ENCODE data around the gene VAT1. TPM values are rescaled to one million over a fixed set of nuclear protein-coding genes. Genes with fewer than 3 reads are reported as not detected.
A peak's percentile ranks its signal among the peaks of the same experiment; 100 is the strongest.

VAT1 gene
- total RNA-seq, 1 experiment from 2014 or later = 262 TPM

- Histone ChIP-seq H2BK15ac (ENCODE audit: low read depth, low read length) (no peak overlapping the region), H3K9me3 (ENCODE audit: control insufficient read depth, low read depth, low read length) (no peaks in the 10 kb centered on the region), H2BK5ac (ENCODE audit: insufficient read length, low read length) (no peak overlapping the region), H3K23ac (ENCODE audit: insufficient read length, low read depth, low read length) (no peak overlapping the region), H3K56ac (ENCODE audit: insufficient read length, low read depth, low read length) (no peak overlapping the region), H3K79me1 (ENCODE audit: insufficient read depth, low read depth, low read length, poor library complexity, severe bottlenecking) (no peaks in the 10 kb centered on the region), H2BK20ac (ENCODE audit: low read depth, low read length, poor library complexity, severe bottlenecking) (no peak overlapping the region), H2BK12ac (ENCODE audit: insufficient read length, low read depth, low read length) (no peak overlapping the region), H3K18ac (ENCODE audit: insufficient read length, low read depth, low read length) (peak overlapping the region; percentile 31), H3K27ac (ENCODE audit: insufficient read length, low read depth, low read length) (no peak overlapping the region), H3K4me1 (ENCODE audit: insufficient read depth, low read length) (peaks cover 11% of the 10 kb centered on the region), H3K4me2 (ENCODE audit: insufficient read depth, insufficient read length, low read length) (peak overlapping the region; percentile 18), H3K23me2 (ENCODE audit: insufficient read length, low read depth, low read length, poor library complexity, severe bottlenecking) (no peaks in the 10 kb centered on the region), H3K9ac (ENCODE audit: extremely low read depth, insufficient read length, low read length) (no peak overlapping the region), H2BK120ac (ENCODE audit: low read depth, low read length, poor library complexity, severe bottlenecking) (no peak overlapping the region), H2AK5ac (ENCODE audit: insufficient read length, low read length) (no peak overlapping the region), H2AFZ (ENCODE audit: low read length) (no peak overlapping the region), H3K27me3 (ENCODE audit: insufficient read depth, low read length) (no peaks in the 10 kb centered on the region), H4K5ac (ENCODE audit: insufficient read length, low read depth, low read length) (no peak overlapping the region), H3T11ph (ENCODE audit: low read length) (no peak overlapping the region), H3K79me2 (ENCODE audit: insufficient read depth, low read length) (no peaks in the 10 kb centered on the region), H4K20me1 (ENCODE audit: control insufficient read depth, insufficient read depth, insufficient read length) (no peaks in the 10 kb centered on the region), H4K8ac (replicated peaks; ENCODE audit: insufficient read length, low read depth, low read length) (no peak overlapping the region), H4K91ac (ENCODE audit: insufficient read length, low read depth, low read length) (no peak overlapping the region), H3K4ac (ENCODE audit: low read depth, low read length) (no peak overlapping the region), H3K14ac (ENCODE audit: insufficient read depth, low read length) (0 out of 2 replicates have a peak overlapping the region, but pooled peaks have one; percentile 17)
- Mint-ChIP-seq H3K27ac (peak overlapping the region; percentile 93 to 97 (median 94)), H3K36me3 (ENCODE audit: insufficient read depth in 1 of 3, low read depth in 3 of 3) (peaks cover 0 to 10% (median 9%) of the 10 kb centered on the region in 3 experiments; a peak in 5 of 7 replicates), H3K27me3 (ENCODE audit: low read depth) (no peaks in the 10 kb centered on the region), H3K9me3 (no peaks in the 10 kb centered on the region), H3K4me3 (peak overlapping the region; percentile 35 to 67), H3K4me1 (peaks cover 56 to 74% of the 10 kb centered on the region in 2 experiments)
- no peak for DNase-seq
- TF ChIP-seq CTCF (conservative IDR thresholded peaks at IDR 0.05) = no peak
- whole genome bisulfite sequencing (ENCODE audit: extremely low coverage, insufficient read length, low lambda C conversion rate) = no CpG with 5 or more reads among the region's 12 CpGs
Measured at GRCh38 chr17:43033948-43034881, 12.0 kb upstream of the VAT1 start.

Measured in H9 (cell line).